Vagina (tissue), 2 donors: ENCODE measurements around the gene C1orf74. TPM values are rescaled to one million over a fixed set of nuclear protein-coding genes. Genes with fewer than 3 reads are reported as not detected.
A peak's percentile ranks its signal among the peaks of the same experiment; 100 is the strongest.

Experiments
- DNase-seq, 2 donors: peaks; one replicate each; pipeline ENCODE4 v3.0.0-alpha.2; 2017; ENCODE audit errors: extremely low spot score in 2 of 2
- H3K27ac ChIP-seq: fragments of 200-600 bp; sonication (generic); one replicate; pipeline ENCODE4 v1.5.1; 2019
- H3K27me3 ChIP-seq: fragments of 200-600 bp; sonication (generic); one replicate; pipeline ENCODE4 v1.5.1; 2019
- H3K36me3 ChIP-seq, 2 donors: fragments of 200-600 bp; sonication (generic); one replicate each; pipeline ENCODE4 v1.5.1; 2017 to 2019
- H3K4me1 ChIP-seq: fragments of 200-600 bp; sonication (generic); one replicate; pipeline ENCODE4 v1.5.1; 2019
- H3K4me3 ChIP-seq, 2 donors: fragments of 200-600 bp; sonication (generic); 1 replicate in 1 of 2; 2 replicates in 1 of 2; pipeline ENCODE4 v1.5.1; 2016 to 2019
- H3K9me3 ChIP-seq: fragments of 200-600 bp; sonication (generic); one replicate; pipeline ENCODE4 v1.5.1; 2019
- POLR2A ChIP-seq, 2 donors: fragments of 450-650 bp; IDR thresholded peaks; one replicate each; pipeline ENCODE4 v1.6.1; 2017; ENCODE audit warnings: antibody characterized with exemption in 2 of 2, mild to moderate bottlenecking in 2 of 2, moderate library complexity in 2 of 2
- POLR2AphosphoS5 ChIP-seq, 2 donors: sonication (generic); formaldehyde crosslinking; IDR thresholded peaks; one replicate each; pipeline ENCODE4 v1.9.0; 2017; ENCODE audit warnings: antibody characterized with exemption in 2 of 2, mild to moderate bottlenecking in 2 of 2, low read depth in 1 of 2; ENCODE audit not compliant: insufficient read depth in 1 of 2
- intact Hi-C: fragments of 100-400 bp; cut with DNase I; formaldehyde crosslinking; loops from one replicate; pipeline ENCODE4 v1.15.1; 2023
- total RNA-seq: library from RNA; depleted of rRNA; stranded (reverse); fragments of >200 nt; gene quantifications from one replicate; pipeline ENCODE4 v1.2.3, GENCODE V29; 2016
- TF ChIP-seq, protein P1 (sequence below), 3 experiments: fragments of 450-650 bp in 2 of 3; fragments of 200-600 bp in 1 of 3; sonication (generic) in 1 of 3; IDR thresholded peaks; one replicate each; pipeline ENCODE4 v1.5.1; 2017 to 2019; ENCODE audit warnings: antibody characterized with exemption in 3 of 3, mild to moderate bottlenecking in 2 of 3, moderate library complexity in 2 of 3

C1orf74 gene
- 2.0 TPM for total RNA-seq

DNA sequence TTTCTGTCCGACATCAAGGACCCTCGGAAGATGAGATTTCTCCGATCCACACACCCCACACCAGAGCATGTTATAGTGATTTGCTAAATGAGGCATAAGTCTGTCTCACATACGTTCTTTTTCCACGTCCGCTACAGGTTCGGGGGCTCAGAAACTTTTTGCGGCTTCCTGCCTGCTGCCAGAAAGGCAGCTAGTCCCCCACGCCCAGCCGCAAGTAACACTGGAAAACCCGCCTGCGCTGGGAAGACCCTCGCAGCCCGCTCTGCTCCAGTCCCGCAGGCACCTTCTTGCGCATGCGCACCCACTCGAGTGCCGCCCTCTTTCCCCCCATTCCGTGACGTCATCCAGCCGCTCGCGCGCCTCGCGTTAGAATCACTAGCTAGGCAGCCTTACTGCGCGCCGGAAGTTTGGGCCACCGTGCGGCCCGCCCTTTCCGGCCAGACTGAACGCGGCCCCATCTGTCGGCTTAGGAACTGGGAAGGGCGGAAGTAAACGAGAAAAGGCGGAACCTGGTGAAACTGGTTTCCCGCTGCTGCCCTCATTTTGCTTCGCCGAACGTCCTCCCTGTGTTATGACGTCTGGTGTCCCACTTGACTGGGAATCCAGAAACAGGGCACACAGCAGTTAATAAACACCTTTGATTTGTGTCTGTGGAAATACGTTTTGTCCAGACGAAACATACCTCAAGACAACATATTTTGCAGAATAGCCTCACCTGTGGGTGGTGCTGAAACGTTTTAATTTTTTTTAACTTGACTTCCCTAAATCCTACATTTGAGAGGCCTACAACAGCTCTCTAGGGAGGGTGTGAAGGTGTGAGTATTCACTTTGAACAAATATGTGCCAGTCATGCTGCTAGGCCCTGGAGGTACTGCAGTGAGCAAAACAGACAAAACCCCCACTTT, at the start of gene C1orf74:
C1orf74 (minus strand) TSS at position 295 of the 905 bp plus-strand sequence. CDS start 925 bp downstream, outside the sequence.
- H3K4me1 ChIP-seq, result peaks cover 28% of the 10 kb centered on the region
- peak within 1 kb of the TSS; percentile 89 for H3K27ac ChIP-seq
- DNase-seq, result peak in 1 of 2 donors; percentile 98
- H3K9me3 ChIP-seq, result no peaks in the 10 kb centered on the region
- TF ChIP-seq POLR2A (IDR thresholded peaks at IDR 0.05) (peak in 1 of 2 donors; percentile 56), POLR2AphosphoS5 (IDR thresholded peaks at IDR 0.05; ENCODE audit: insufficient read depth in 1 of 2, low read depth in 1 of 2) (peak; percentile 91 to 98)
- TF ChIP-seq, protein P1, sequence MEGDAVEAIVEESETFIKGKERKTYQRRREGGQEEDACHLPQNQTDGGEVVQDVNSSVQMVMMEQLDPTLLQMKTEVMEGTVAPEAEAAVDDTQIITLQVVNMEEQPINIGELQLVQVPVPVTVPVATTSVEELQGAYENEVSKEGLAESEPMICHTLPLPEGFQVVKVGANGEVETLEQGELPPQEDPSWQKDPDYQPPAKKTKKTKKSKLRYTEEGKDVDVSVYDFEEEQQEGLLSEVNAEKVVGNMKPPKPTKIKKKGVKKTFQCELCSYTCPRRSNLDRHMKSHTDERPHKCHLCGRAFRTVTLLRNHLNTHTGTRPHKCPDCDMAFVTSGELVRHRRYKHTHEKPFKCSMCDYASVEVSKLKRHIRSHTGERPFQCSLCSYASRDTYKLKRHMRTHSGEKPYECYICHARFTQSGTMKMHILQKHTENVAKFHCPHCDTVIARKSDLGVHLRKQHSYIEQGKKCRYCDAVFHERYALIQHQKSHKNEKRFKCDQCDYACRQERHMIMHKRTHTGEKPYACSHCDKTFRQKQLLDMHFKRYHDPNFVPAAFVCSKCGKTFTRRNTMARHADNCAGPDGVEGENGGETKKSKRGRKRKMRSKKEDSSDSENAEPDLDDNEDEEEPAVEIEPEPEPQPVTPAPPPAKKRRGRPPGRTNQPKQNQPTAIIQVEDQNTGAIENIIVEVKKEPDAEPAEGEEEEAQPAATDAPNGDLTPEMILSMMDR (IDR thresholded peaks at IDR 0.05), result peak in 1 of 3 experiments; percentile 1
- intact Hi-C loops, result no loop called here
- H3K36me3 ChIP-seq, result no peaks in the 10 kb centered on the region
- peak within 1 kb of the TSS; percentile 56 to 69 for H3K4me3 ChIP-seq
- H3K27me3 ChIP-seq, result no peaks in the 10 kb centered on the region

DNA sequence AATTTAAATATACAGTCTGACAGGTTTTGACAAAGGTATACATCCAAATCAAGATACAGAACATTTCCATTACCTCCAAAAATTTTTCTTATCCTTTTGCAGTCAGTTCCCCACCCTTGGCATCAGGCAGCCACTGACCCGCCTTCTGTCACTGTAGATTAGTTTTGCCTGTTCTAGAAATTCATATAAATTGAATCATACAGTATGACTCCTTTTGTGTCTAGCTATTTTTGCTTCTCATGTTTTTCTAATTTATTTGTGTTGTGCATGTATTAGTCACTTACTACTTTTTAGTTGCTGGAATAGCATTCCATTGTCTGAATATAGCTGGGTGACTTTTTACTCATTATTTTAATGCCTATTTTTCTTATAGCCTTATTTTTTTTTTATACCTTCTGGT, 47.3 kb upstream of the C1orf74 start:
- H3K36me3 ChIP-seq, result peaks cover 0 to 56% of the 10 kb centered on the region in 2 donors
- TF ChIP-seq, protein P1 (IDR thresholded peaks at IDR 0.05), result no peak
- no peak for TF ChIP-seq POLR2AphosphoS5 (IDR thresholded peaks at IDR 0.05; ENCODE audit: insufficient read depth in 1 of 2, low read depth in 1 of 2)
- no peak for TF ChIP-seq POLR2A (IDR thresholded peaks at IDR 0.05)
- no peak for DNase-seq
- intact Hi-C loops, result no loop called here
- H3K9me3 ChIP-seq, result no peaks in the 10 kb centered on the region
- H3K27me3 ChIP-seq, result no peaks in the 10 kb centered on the region
- H3K4me3 ChIP-seq, result no peak overlapping the region
- H3K4me1 ChIP-seq, result peaks cover 25% of the 10 kb centered on the region
- H3K27ac ChIP-seq, result no peak overlapping the region

DNA sequence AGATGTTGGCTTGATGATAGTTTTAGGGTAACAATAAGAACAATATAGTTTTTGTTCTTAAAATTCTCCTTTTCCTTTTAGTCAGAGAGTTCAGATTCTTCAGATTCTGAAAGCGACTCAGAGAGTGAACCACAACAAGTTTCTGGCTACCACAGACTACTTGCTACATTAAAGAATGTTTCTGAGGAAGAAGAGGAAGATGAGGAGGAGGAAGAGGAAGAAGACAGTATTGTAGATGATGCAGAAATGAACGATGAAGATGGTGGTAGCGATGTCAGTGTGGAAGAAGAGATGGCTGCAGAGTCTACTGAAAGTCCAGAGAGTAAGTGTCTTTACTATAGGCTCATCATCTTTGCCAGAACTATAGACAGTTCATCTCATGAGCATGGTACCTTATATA, 46.4 kb upstream of the C1orf74 start:
- peaks cover 25% of the 10 kb centered on the region for H3K4me1 ChIP-seq
- no peaks in the 10 kb centered on the region for H3K27me3 ChIP-seq
- H3K27ac ChIP-seq, result no peak overlapping the region
- no peak for DNase-seq
- H3K36me3 ChIP-seq, result peaks cover 0 to 48% of the 10 kb centered on the region in 2 donors
- intact Hi-C loops, result no loop called here
- H3K4me3 ChIP-seq, result no peak overlapping the region
- H3K9me3 ChIP-seq, result no peaks in the 10 kb centered on the region
- TF ChIP-seq, protein P1 (IDR thresholded peaks at IDR 0.05), result no peak
- no peak for TF ChIP-seq POLR2A (IDR thresholded peaks at IDR 0.05)
- TF ChIP-seq POLR2AphosphoS5 (IDR thresholded peaks at IDR 0.05; ENCODE audit: insufficient read depth in 1 of 2, low read depth in 1 of 2), result no peak

DNA sequence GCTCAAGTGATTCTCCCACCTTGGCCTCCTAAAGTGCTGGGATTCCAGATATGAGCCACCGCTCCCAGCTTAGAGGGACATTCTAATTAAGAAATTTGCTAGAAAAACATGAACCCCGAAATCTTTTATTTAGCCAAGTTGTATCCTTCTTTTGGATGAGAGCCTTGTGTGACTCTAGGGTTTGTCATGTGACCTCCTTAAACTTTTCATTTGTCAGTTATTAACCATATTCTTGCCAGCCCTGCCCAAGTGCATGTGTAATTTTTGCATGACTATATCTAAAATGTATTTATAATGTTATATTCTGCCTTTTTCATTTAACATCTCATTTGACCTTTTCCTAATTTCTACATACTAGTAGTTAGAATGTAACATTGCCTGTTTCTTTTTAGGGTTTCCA, 45.4 kb upstream of the C1orf74 start:
- Histone ChIP-seq H3K9me3 (no peaks in the 10 kb centered on the region), H3K4me3 (no peak overlapping the region), H3K27ac (no peak overlapping the region), H3K27me3 (no peaks in the 10 kb centered on the region), H3K4me1 (peaks cover 25% of the 10 kb centered on the region), H3K36me3 (peaks cover 0 to 39% of the 10 kb centered on the region in 2 donors)
- intact Hi-C loops, result no loop called here
- TF ChIP-seq POLR2A (IDR thresholded peaks at IDR 0.05), result no peak
- TF ChIP-seq, protein P1 (IDR thresholded peaks at IDR 0.05), result no peak
- TF ChIP-seq POLR2AphosphoS5 (IDR thresholded peaks at IDR 0.05; ENCODE audit: insufficient read depth in 1 of 2, low read depth in 1 of 2), result no peak
- no peak for DNase-seq
